ENCODE results near the gene KIRREL3. TPM values are rescaled to one million over a fixed set of nuclear protein-coding genes. Genes with fewer than 3 reads are reported as not detected.

Gene KIRREL3
- total and polyA plus RNA-seq, 2 of the 8 experiments (the other 6 are each of a cell fraction or from before 2014, with no cell fraction given), result 0.29 to 0.32 TPM

DNA sequence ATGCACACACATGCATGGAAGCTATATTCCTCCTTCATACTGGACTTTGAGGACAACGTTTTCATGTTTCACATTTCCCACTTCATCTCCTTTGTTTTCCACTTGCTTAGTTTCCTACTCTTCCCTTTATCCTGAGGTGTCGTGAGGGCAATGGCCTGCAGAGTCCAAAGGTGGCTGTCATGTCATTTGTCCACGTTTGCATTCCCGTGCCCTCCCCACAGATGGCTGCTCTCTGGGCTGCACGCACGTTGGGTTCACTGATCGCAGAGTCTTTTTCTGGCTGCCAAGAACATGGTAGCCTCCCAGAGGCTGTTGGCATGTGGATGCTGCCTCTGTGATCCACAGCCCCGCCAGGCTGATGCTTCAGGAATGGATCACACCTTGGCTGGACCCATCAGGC, 389.1 kb downstream of the KIRREL3 start (continued):
- TF ChIP-seq CBX5 (IDR thresholded peaks at IDR 0.05; ENCODE audit: low read depth, low read length) (no peak), SRF (IDR thresholded peaks at IDR 0.05; ENCODE audit: low read depth, low read length) (no peak), JUN (IDR thresholded peaks at IDR 0.05; ENCODE audit: low read depth, low read length) (no peak), NANOG (IDR thresholded peaks at IDR 0.05; ENCODE audit: insufficient read depth, low read depth, low read length, poor library complexity, severe bottlenecking) (no peak)
- TF ChIP-seq, protein P1, sequence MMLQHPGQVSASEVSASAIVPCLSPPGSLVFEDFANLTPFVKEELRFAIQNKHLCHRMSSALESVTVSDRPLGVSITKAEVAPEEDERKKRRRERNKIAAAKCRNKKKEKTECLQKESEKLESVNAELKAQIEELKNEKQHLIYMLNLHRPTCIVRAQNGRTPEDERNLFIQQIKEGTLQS (IDR thresholded peaks at IDR 0.05; ENCODE audit: insufficient read depth, low read depth, low read length), result no peak

Data from H1 (cell line).